ENCODE data around the gene SLC5A10. TPM values are rescaled to one million over a fixed set of nuclear protein-coding genes. Genes with fewer than 3 reads are reported as not detected.

The SLC5A10 gene
- total RNA-seq, 6 experiments from 2014 or later: not detected

DNA sequence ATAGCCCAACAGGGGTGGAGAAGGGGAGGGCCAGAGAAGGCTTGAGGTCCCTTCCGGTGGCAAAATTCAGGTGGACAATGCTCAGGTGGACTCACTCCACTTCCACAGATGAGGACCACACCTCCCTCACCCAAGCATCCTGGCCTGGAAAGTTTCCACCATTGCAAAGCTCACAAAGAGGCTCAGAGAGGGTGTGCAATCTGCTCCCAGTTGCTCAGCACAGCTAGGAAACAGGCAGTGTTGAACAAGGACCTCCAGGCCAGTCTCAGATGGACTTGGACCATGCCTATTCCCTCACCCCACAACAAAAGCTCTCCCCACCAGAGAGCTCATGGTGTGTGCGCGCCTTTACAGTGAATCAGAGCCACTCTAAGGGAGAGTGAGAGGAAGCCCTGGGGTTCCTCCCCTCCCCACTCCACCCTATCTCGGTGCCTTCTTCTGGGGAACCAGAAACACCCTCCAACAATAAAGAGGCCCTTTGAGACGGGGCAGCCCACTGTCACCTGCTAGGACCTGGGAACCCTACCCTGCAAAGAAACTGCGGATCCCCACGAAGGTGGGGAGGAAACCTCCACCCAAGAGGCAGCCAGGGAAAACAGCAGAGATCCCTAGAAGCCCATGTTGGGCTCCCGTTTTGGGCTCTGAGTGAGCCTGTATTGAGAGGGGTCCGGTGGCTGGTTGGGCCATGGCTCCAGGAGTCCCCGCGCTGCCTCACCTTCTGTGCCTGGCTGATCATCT is 51.0 kb downstream of the SLC5A10 start:
- TF ChIP-seq, protein P1, sequence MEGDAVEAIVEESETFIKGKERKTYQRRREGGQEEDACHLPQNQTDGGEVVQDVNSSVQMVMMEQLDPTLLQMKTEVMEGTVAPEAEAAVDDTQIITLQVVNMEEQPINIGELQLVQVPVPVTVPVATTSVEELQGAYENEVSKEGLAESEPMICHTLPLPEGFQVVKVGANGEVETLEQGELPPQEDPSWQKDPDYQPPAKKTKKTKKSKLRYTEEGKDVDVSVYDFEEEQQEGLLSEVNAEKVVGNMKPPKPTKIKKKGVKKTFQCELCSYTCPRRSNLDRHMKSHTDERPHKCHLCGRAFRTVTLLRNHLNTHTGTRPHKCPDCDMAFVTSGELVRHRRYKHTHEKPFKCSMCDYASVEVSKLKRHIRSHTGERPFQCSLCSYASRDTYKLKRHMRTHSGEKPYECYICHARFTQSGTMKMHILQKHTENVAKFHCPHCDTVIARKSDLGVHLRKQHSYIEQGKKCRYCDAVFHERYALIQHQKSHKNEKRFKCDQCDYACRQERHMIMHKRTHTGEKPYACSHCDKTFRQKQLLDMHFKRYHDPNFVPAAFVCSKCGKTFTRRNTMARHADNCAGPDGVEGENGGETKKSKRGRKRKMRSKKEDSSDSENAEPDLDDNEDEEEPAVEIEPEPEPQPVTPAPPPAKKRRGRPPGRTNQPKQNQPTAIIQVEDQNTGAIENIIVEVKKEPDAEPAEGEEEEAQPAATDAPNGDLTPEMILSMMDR (IDR thresholded peaks at IDR 0.05): no peak
- DNase-seq: peak; percentile 38
- H3K36me3 Mint-ChIP-seq (ENCODE audit: low read depth): peaks cover 5% of the 10 kb centered on the region; the same call in 1 of the 2 replicates
- H3K27ac Mint-ChIP-seq: peak overlapping the region; percentile 54
- peak overlapping the region; percentile 91 for H3K4me3 Mint-ChIP-seq
- H3K9me3 Mint-ChIP-seq: no peaks in the 10 kb centered on the region
- peaks cover 32% of the 10 kb centered on the region for H3K4me1 Mint-ChIP-seq (ENCODE audit: low read depth)
- H3K27me3 Mint-ChIP-seq (ENCODE audit: insufficient read depth): no peaks in the 10 kb centered on the region; the same call in 1 of the 2 replicates

- TF ChIP-seq, protein P1 (IDR thresholded peaks at IDR 0.05): no peak
- Mint-ChIP-seq H3K4me3 (peak overlapping the region; percentile 91), H3K4me1 (ENCODE audit: low read depth) (peaks cover 32% of the 10 kb centered on the region), H3K9me3 (no peaks in the 10 kb centered on the region), H3K27ac (peak overlapping the region; percentile 82), H3K36me3 (ENCODE audit: low read depth) (peaks cover 5% of the 10 kb centered on the region; the same call in 1 of the 2 replicates), H3K27me3 (ENCODE audit: insufficient read depth) (no peaks in the 10 kb centered on the region; the same call in 1 of the 2 replicates)
- DNase-seq: peak; percentile 5
Measured at GRCh38 chr17:19003543-19004420, 51.8 kb downstream of the SLC5A10 start.

DNA sequence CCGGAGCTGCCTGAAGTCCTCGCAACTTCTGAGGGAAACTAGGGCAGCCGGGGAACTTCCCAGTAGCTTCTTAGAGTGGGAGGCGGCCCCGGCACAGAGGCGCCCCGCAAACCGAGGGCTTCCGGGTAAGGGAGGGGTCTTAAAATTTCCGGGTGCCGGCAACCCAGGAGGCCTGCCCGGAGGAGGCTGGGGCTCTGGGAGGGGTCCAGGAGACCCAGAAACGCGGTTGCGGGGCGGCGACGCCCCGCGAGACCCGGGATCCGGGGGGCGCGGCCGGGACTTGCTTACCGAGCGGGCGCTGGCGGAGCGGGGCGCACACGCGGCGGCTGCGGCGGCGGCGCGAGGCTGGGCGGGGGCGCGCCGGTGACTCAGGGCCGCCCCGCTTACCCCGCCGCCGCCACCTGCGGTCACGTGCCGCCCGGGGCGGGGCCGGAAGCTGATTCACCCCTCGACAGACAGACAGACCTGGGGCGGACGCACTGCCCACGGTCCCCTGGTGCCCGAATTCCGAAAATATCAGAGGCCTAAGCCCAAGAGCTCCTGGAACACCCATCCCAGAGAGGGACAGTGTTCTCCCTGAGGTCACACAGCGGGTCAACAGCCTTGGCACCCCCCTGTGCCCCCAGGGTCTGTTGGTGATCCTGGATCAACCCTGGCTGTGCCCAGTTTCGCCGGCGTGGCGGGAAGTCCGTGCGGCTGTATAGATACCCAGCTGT is 52.6 kb downstream of the SLC5A10 start, which contains the start of gene FAM83G:
Gene FAM83G (minus strand): TSS at position 344 of the 716 bp plus-strand sequence. CDS start 723 bp downstream, outside the sequence.
- peak; percentile 63 for DNase-seq
- Mint-ChIP-seq H3K4me3 (peak within 1 kb of the TSS; percentile 91), H3K9me3 (no peaks in the 10 kb centered on the region), H3K4me1 (ENCODE audit: low read depth) (peaks cover 32% of the 10 kb centered on the region), H3K36me3 (ENCODE audit: low read depth) (peaks cover 5% of the 10 kb centered on the region; the same call in 1 of the 2 replicates), H3K27ac (peak within 1 kb of the TSS; percentile 82), H3K27me3 (ENCODE audit: insufficient read depth) (no peaks in the 10 kb centered on the region; the same call in 1 of the 2 replicates)
- TF ChIP-seq, protein P1 (IDR thresholded peaks at IDR 0.05): no peak

DNA sequence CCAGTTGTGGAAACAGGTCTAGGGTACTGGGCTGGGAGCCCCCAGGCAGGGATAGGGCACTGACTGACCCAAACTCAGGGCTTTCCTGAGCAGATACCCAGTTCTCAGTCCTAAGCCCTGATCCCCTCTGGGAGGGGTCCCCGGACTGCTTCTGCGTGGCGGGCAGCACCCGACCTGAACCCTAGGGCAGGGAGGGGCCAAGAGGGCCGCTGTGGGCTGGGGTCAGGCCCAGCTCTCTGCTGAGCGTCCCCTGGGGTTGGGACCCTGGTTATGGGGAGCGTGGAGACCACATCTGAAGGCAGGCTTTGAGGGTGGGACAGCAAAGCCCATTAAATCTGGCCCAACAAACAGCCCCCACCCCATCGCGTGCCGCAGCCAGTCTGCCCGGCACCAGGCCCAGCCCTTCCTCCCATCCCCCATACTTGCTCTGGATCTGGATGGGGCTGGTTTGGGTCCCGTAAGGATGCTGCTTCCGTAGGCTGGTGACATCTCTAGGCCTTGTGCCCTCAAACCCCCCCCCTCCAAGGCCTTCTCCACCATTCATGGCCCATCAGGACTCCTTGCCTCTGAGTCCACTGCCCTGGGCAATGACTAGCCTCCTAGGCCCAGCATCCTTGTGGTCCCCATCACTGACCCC is 53.3 kb downstream of the SLC5A10 start:
- H3K36me3 Mint-ChIP-seq (ENCODE audit: low read depth): peaks cover 5% of the 10 kb centered on the region; the same call in 1 of the 2 replicates
- H3K27me3 Mint-ChIP-seq (ENCODE audit: insufficient read depth): no peaks in the 10 kb centered on the region; the same call in 1 of the 2 replicates
- H3K4me3 Mint-ChIP-seq: no peak overlapping the region; the same call in 1 of the 2 replicates
- DNase-seq: no peak
- H3K27ac Mint-ChIP-seq: peak overlapping the region; percentile 77
- TF ChIP-seq, protein P1 (IDR thresholded peaks at IDR 0.05): no peak
- no peaks in the 10 kb centered on the region for H3K9me3 Mint-ChIP-seq
- H3K4me1 Mint-ChIP-seq (ENCODE audit: low read depth): peaks cover 31% of the 10 kb centered on the region

Data from HFFc6 (cell line).